H1 (cell line): ENCODE measurements around the gene B4GAT1.
A peak's percentile ranks its signal among the peaks of the same experiment; 100 is the strongest.

Experiments
- CHD2 ChIP-seq: IDR thresholded peaks from 2 replicates; pipeline ENCODE4 v1.6.1; 2012; ENCODE audit warnings: low read length, improper control_type of control experiment
- RFX5 ChIP-seq: IDR thresholded peaks from 2 replicates; pipeline ENCODE4 v1.6.1; 2011; ENCODE audit warnings: low read depth, low read length, improper control_type of control experiment, borderline replicate concordance
- SIN3A ChIP-seq, 2 experiments: IDR thresholded peaks in 1 of 2; conservative IDR thresholded peaks in 1 of 2; 2 replicates each; pipeline ENCODE4 v1.6.1; 2011 to 2012; ENCODE audit warnings: low read length in 2 of 2, improper control_type of control experiment in 1 of 2, low read depth in 1 of 2, mild to moderate bottlenecking in 1 of 2
- SP1 ChIP-seq: IDR thresholded peaks from 2 replicates; pipeline ENCODE4 v1.6.1; 2011; ENCODE audit warnings: low read depth, low read length
- TF ChIP-seq, protein P1 (sequence below): IDR thresholded peaks from 2 replicates; pipeline ENCODE4 v1.6.1; 2011; ENCODE audit warnings: low read length, improper control_type of control experiment

DNA sequence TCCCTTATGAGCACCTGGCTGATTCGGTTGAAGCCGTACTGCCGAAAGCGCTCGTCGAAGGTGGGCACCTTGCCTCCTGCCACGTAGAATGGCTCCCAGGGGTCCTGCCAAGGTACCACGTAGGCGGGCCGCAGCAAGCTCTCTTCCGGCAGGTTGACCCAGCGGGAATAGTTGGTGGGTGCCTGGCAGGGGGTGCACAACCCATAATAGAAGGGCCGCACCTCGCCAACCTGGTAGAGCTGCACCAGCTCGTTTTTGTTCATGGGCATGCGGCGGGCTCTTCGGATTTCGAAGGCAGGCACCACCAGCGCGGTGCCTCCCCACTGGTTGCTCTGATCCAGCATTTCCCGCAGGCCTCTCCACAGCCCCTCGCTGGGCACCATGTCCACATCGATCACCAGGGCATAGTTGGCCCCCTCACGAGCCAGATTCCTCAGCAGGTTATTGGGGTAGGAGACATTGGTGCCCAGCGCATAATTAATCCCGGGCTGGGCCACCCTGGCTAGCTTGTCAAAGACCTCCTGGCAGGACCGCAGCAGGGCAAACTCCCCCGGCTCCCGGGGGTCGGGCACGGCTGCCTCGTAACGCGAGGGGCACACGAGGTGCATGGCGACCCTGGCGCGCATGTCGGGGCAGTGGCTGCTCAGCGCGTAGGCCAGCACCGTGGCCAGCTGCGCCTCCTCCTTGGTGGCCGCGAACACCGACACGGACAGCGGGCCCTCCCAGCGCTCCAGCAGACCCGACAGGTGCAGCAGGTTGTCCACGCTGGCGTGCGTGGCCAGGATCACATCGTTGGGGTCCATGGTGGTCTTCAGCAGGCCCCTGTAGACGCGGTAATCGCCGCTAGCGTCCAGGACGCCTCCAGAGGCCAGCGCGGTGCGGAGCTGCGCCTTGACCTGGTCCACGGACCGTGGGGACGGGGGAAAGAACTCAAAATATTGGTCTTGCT, 679 bp downstream of the B4GAT1 start:
- TF ChIP-seq, protein P1, sequence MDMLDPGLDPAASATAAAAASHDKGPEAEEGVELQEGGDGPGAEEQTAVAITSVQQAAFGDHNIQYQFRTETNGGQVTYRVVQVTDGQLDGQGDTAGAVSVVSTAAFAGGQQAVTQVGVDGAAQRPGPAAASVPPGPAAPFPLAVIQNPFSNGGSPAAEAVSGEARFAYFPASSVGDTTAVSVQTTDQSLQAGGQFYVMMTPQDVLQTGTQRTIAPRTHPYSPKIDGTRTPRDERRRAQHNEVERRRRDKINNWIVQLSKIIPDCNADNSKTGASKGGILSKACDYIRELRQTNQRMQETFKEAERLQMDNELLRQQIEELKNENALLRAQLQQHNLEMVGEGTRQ, result no peak
- TF ChIP-seq CHD2 (no peak), SIN3A (conservative IDR thresholded peaks at IDR 0.05 in 1 of 2, IDR thresholded peaks at IDR 0.05 in 1 of 2; ENCODE audit: low read depth in 1 of 2, low read length in 2 of 2) (0 out of 4 replicates have a peak, but pooled peaks of 1 of the 2 experiments have one; percentile 14), SP1 (no peak), RFX5 (no peak)
